Thoracic aorta (tissue), 2 donors: ENCODE measurements around the gene GALNT9. TPM values are rescaled to one million over a fixed set of nuclear protein-coding genes. Genes with fewer than 3 reads are reported as not detected.

Source experiments
- ATAC-seq: fragments of 150-250 bp; one replicate; pipeline ENCODE4 v1.8.0; 2017; ENCODE audit warnings: low read depth; ENCODE audit not compliant: insufficient number of reproducible peaks, low FRiP score
- DNase-seq: peaks from one replicate; pipeline ENCODE4 v3.0.0-alpha.2; 2020; ENCODE audit warnings: low spot score
- H3K27ac ChIP-seq, 2 donors: fragments of 200-600 bp; sonication (generic); 1 replicate in 1 of 2; 2 replicates in 1 of 2; pipeline ENCODE4 v1.5.1; 2016; ENCODE audit warnings: mild to moderate bottlenecking in 2 of 2, moderate library complexity in 2 of 2
- H3K27me3 ChIP-seq: fragments of 200-600 bp; sonication (generic); replicated peaks from 2 replicates; pipeline ENCODE4 v1.6.0; 2016; ENCODE audit warnings: mild to moderate bottlenecking; ENCODE audit not compliant: insufficient read depth
- H3K36me3 ChIP-seq: fragments of 200-600 bp; sonication (generic); one replicate; pipeline ENCODE4 v1.5.1; 2016
- H3K4me1 ChIP-seq, 2 donors: fragments of 200-600 bp; sonication (generic); 1 replicate in 1 of 2; 2 replicates in 1 of 2; pipeline versions ENCODE4 v1.5.1 to v1.6.0; 2016; ENCODE audit warnings: low read depth in 2 of 2, mild to moderate bottlenecking in 1 of 2; ENCODE audit not compliant: control insufficient read depth in 1 of 2
- H3K4me3 ChIP-seq: fragments of 200-600 bp; sonication (generic); 2 replicates; pipeline ENCODE4 v1.5.1; 2016; ENCODE audit warnings: mild to moderate bottlenecking
- H3K9me3 ChIP-seq: fragments of 200-600 bp; sonication (generic); 2 replicates; pipeline ENCODE4 v1.5.1; 2016
- total RNA-seq, 2 donors: library from RNA; depleted of rRNA; stranded (reverse); fragments of >200 nt; gene quantifications; one replicate each; pipeline versions ENCODE4 v1.1.0 to v1.2.3, GENCODE V29; 2016
- TF ChIP-seq, protein P1 (sequence below): fragments of 200-600 bp; sonication (generic); IDR thresholded peaks from one replicate; pipeline ENCODE4 v1.5.1; 2019; ENCODE audit warnings: antibody characterized with exemption

The GALNT9 gene
- total RNA-seq, 2 donors from 2014 or later = 1.7 TPM; not detected in 1

DNA sequence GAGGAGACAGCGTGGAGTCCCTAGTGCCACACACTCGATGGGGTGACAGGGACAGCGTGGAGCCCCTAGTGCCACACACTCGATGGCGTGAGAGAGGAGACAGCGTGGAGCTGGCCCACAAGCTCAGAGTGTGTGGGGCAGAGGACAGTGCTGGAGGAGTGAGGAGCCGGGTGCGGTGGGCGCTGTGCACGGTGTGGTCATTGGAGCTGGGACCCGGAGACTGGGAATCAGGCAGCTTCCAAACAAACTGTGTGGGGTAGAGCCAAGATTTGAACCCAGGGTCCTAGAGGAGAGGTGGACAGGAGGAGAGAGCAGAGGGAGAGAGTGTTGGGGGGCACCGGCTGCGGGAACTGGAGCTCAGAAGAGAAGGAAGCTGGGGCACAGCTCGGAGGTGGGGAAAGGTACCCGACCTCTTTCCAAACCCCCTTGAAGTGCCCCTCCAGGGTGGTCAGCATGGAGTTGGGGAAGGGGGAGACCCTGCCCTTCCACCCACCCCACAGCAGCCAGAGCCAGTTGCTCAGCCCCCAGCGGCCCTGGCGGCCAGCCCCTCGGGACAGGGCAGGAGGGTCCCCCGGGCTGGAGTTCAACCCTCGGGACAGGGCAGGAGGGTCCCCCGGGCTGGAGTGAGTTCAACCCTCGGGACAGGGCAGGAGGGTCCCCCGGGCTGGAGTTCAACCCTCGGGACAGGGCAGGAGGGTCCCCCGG lies 94.1 kb downstream of the GALNT9 start:
- H3K36me3 ChIP-seq = no peaks in the 10 kb centered on the region
- TF ChIP-seq, protein P1, sequence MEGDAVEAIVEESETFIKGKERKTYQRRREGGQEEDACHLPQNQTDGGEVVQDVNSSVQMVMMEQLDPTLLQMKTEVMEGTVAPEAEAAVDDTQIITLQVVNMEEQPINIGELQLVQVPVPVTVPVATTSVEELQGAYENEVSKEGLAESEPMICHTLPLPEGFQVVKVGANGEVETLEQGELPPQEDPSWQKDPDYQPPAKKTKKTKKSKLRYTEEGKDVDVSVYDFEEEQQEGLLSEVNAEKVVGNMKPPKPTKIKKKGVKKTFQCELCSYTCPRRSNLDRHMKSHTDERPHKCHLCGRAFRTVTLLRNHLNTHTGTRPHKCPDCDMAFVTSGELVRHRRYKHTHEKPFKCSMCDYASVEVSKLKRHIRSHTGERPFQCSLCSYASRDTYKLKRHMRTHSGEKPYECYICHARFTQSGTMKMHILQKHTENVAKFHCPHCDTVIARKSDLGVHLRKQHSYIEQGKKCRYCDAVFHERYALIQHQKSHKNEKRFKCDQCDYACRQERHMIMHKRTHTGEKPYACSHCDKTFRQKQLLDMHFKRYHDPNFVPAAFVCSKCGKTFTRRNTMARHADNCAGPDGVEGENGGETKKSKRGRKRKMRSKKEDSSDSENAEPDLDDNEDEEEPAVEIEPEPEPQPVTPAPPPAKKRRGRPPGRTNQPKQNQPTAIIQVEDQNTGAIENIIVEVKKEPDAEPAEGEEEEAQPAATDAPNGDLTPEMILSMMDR = no peak
- H3K4me1 ChIP-seq = no peaks in the 10 kb centered on the region
- no peak for ATAC-seq
- no peaks in the 10 kb centered on the region for H3K27me3 ChIP-seq
- no peak overlapping the region for H3K4me3 ChIP-seq
- H3K27ac ChIP-seq = no peak overlapping the region
- DNase-seq = no peak
- H3K9me3 ChIP-seq = no peaks in the 10 kb centered on the region

DNA sequence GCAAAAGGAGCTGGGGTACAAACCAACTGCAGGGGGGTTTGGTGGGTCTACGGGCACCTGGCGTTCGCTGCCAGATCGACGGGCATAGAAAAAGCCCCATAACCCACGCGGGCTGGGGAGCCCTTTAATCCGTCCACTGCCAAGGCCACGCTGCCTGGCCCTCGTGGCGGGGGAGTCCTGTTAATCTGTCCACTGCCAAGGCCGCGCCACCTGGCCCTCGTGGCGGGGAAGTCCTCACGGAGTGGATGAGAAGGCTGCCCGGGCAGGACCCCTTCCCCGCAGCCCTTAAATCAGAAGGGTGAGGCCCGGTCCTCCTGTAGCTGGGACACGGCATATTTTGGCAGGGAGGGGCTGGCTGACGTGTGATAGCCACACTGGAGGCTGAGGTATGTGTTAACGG lies 99.0 kb downstream of the GALNT9 start:
- TF ChIP-seq, protein P1 = no peak
- H3K27ac ChIP-seq = no peak overlapping the region
- DNase-seq = no peak

DNA sequence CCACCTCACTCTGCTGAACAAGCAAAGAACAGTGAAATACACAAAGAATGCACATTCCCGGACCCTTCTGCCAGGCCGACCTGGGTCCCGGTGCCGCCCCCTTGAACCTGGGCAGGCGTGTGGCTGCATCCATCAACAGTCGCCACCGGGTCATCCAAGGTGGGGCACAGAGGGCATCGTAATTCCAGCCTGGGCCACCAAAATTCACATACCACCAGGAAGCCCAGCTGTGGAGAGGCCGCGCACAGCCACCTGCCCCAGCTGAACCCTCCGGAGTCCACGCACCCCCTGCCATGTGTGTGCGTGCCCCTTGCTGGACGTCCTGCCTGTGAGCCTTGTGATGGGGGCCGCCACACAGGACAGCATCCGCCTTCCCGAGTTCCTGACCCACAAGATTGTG lies 99.5 kb downstream of the GALNT9 start:
- no peaks in the 10 kb centered on the region for H3K36me3 ChIP-seq
- DNase-seq (no peak), ATAC-seq (no peak)
- no peaks in the 10 kb centered on the region for H3K9me3 ChIP-seq
- no peak overlapping the region for H3K4me3 ChIP-seq
- H3K27me3 ChIP-seq = no peaks in the 10 kb centered on the region
- no peak overlapping the region for H3K27ac ChIP-seq
- TF ChIP-seq, protein P1 = no peak
- H3K4me1 ChIP-seq = peaks cover 0 to 3% of the 10 kb centered on the region in 2 donors

More for the DNA sequence above, 99.0 kb downstream of the GALNT9 start:
- Histone ChIP-seq H3K27me3 (no peaks in the 10 kb centered on the region), H3K4me3 (no peak overlapping the region), H3K9me3 (no peaks in the 10 kb centered on the region), H3K36me3 (no peaks in the 10 kb centered on the region), H3K4me1 (peaks cover 0 to 3% of the 10 kb centered on the region in 2 donors)
- ATAC-seq = no peak

DNA sequence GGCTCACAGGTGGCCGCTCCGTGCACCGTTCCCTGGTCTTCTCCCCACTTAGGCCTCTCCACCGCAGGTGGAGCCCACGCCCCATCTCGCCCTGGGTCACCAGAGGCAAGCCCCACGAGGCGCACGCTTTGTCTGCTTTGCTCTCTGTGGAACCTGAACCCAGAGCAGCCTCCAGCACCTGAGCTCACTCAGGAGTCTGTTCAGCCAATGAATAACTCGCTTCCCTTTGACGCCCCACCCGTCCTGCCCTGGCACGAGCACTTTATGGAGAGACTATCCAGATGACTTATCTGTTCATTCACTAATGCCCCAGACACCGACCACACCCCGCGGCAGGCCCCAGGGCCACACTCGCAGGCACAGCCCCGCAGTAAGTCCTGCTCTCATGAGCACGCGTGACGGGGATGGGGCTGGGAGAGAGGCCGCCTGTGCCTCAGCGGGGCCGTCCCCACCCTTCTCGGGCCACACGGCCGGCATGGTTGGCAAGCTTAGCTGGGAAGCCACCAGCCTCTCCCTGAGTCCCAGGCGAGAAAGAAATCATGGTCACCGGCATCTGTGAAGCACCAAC lies 100.1 kb downstream of the GALNT9 start:
- Histone ChIP-seq H3K27ac (no peak overlapping the region), H3K36me3 (no peaks in the 10 kb centered on the region), H3K9me3 (no peaks in the 10 kb centered on the region), H3K27me3 (no peaks in the 10 kb centered on the region), H3K4me1 (peaks cover 0 to 3% of the 10 kb centered on the region in 2 donors), H3K4me3 (no peak overlapping the region)
- DNase-seq = no peak
- TF ChIP-seq, protein P1 = no peak
- ATAC-seq = no peak

DNA sequence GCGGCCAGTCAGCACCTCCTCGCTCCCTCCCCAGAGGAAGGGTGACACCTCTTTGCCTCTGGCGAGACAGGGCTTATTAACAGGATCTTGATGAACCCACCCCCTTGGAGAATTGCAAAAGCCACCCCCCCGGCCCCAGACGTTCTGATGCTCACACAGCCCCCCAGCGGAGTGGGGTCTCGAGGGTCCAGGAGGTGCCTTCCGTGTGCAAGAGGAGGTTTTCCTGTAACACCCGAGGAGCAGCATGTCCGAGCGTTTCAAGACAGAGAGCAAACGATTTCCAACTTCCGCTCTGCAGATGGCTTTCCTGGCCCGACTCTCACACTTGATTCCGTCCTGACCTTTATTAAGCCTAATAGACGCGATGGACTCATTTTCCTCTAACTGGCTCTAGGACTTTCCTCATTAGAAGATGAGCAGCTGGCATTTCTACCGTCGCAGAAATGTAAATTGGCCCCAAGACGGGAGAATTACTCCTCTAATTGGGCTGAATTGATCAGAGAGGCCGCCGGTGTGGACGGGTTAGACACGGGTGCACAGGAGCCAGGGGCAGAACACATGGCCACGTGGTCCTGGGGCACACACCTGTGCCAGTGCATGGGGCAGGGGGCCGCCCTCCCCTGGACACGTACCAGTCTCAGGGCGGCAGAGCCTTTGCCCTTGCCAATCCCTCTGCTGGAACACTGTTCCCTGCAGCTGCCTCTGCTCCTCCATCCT lies 100.8 kb downstream of the GALNT9 start:
- H3K4me1 ChIP-seq = peaks cover 0 to 3% of the 10 kb centered on the region in 2 donors
- no peaks in the 10 kb centered on the region for H3K36me3 ChIP-seq
- no peak overlapping the region for H3K4me3 ChIP-seq
- no peak for ATAC-seq
- no peak overlapping the region for H3K27ac ChIP-seq
- no peaks in the 10 kb centered on the region for H3K27me3 ChIP-seq
- no peak for DNase-seq
- no peaks in the 10 kb centered on the region for H3K9me3 ChIP-seq
- TF ChIP-seq, protein P1 = no peak
